Epithelial cell of esophagus (primary cell): ENCODE measurements around the gene BMAL2.

Experiments
- DNase-seq: peaks from one replicate; pipeline ENCODE4 v3.0.0; 2010; ENCODE audit warnings: low read depth
- H3K4me3 ChIP-seq: 2 replicates; pipeline ENCODE4 v1.5.1; 2011; ENCODE audit warnings: mild to moderate bottlenecking, low read length, control low read depth
- TF ChIP-seq, protein P1 (sequence below): IDR thresholded peaks from 2 replicates; pipeline ENCODE4 v1.5.1; 2011; ENCODE audit warnings: low read depth, mild to moderate bottlenecking, low read length, control low read depth, inconsistent platforms; ENCODE audit not compliant: insufficient read depth; ENCODE audit errors: missing control alignments

Gene BMAL2

DNA sequence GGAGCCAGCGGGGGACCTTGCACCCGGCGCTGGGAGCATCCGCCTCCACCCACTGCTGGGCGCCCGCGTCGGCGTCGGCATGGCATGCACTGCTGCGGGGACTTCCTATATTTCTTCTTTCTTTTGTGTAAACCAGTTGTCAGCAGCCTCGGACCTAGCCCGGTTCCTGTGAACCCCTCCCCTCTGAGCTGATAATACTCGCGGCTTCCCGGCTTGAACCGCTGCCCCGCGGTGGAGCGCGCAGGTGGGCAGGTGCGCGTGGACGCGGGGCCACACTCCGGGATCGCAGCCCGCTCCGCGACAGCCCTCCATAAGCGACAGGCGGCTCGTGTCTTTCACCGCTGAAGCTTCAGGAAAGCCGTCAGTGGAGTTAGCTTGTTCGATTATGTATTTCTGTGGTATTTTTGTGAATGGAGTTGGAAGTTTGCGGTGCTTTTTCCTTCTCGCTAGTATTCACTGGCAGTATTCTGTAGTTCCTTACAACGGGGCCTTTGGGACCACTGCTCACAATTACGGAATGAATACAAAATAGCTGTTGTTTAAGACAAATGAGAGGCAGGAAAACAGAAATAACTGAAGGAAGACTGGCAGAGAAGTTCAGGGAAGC lies 870 bp downstream of the BMAL2 start:
- H3K4me3 ChIP-seq: peak overlapping the region; percentile 63
- TF ChIP-seq, protein P1, sequence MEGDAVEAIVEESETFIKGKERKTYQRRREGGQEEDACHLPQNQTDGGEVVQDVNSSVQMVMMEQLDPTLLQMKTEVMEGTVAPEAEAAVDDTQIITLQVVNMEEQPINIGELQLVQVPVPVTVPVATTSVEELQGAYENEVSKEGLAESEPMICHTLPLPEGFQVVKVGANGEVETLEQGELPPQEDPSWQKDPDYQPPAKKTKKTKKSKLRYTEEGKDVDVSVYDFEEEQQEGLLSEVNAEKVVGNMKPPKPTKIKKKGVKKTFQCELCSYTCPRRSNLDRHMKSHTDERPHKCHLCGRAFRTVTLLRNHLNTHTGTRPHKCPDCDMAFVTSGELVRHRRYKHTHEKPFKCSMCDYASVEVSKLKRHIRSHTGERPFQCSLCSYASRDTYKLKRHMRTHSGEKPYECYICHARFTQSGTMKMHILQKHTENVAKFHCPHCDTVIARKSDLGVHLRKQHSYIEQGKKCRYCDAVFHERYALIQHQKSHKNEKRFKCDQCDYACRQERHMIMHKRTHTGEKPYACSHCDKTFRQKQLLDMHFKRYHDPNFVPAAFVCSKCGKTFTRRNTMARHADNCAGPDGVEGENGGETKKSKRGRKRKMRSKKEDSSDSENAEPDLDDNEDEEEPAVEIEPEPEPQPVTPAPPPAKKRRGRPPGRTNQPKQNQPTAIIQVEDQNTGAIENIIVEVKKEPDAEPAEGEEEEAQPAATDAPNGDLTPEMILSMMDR: no peak
- peak; percentile 62 for DNase-seq

DNA sequence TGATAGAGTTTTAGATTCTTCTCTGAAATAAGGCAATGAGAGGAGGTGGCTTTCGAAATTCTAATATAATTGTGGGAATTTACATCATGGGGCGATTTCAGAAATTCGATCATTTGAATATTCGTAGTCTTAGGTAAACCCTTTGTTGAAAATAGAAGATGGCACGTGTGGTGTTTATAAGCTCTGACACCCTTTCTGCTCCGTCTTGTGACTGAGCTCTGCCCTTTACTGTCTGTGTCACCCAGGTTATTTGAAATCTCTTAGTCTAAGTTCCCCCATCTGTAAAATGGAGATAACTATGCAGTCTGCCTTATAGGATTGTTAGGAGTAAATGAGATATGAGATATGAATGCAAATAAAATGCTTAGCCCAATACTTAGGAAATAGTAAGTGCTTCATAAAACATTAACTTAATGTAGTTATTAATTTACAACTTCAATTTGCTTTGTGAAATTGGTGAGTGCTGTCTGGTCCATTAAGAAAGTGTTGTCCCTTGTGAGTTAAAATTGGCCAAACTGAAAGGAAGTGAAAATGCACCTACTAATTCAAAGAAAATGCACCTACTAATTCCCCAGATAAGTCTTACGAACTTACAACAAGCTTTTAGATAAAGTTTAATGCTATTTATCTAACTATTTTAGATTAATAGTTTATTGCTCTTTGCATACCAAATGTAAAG lies 1.5 kb downstream of the BMAL2 start:
- TF ChIP-seq, protein P1: no peak
- H3K4me3 ChIP-seq: peak overlapping the region; percentile 63
- peak; percentile 50 for DNase-seq

DNA sequence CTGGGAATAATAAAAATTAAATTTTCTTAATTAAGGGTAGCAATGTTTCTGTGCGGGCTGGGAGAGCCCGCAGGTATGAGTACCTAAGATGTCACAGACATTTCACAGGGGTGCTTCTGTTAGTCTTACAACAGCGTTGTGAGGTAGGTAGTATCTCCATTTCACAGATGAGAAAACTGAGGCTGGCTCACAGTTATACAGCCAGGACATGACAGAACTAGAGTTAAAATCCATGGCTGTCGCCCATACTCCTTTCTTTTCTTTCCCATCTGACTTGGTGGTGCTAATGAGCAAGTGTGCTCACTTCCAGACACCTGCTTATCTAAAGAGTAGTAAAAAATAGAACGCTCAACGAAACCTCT lies 2.1 kb downstream of the BMAL2 start:
- TF ChIP-seq, protein P1: no peak
- peak; percentile 25 for DNase-seq
- no peak overlapping the region for H3K4me3 ChIP-seq

DNA sequence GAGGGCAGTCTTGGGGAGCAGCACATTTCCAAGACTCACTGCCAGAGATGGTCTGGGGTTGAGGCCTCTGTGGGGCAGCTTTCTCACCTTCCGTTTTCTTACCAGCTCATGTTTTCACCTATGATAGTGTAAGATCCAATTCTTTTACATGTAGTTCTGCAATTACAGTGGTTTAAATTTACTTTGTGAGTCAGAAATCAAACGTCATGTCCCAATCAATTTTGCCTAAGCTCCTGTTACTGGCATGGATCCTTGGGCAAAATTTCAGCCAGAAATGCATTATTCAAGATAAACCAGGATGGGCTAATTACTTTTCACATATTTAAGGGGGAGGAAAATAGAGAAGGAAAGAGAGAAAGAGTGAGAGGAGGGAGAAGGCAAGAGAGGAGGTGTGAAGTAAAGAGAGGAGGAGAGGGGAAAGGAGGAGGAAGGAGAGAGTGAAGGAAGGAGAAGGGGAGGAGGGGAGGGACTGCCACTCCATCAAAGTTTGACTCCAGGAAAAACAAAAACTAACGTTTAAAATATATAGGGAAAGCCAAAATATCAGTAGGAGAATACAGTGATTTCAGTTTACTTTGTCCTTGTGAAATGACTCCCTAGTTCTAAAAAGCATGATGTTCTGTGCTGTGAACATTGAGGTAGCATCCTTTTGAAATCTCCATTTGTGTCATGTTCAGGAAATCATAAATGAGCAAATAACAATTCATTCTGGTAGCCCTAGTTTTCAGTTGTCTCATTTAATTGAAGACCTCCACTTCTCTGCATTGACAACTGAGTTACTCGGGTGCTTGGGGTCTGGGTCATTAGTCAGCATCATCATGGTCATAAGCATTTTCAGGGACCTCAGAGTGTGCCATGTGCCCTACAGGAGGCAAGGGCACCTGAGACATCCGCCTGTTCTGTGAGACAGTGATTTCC lies 3.0 kb downstream of the BMAL2 start:
- no peak overlapping the region for H3K4me3 ChIP-seq
- TF ChIP-seq, protein P1: no peak
- DNase-seq: peak; percentile 67

DNA sequence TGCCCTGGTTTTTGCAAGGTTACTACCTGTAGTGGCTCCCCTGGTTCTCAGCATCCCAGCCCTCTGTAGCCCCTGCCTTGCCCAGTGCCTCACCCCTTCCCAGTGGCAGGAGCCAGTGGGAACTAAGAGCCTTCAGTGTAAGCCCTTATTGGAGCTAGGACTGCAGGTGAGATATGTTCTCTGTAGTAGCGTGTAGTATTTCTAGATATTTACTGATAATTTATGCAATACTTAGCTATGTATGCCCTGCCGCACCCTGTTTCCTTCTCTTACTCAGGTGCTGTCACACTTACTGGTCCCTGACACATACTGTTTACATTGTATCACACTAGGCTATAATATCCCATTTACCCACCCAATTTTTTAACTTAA lies 3.6 kb downstream of the BMAL2 start:
- DNase-seq: peak; percentile 93
- H3K4me3 ChIP-seq: no peak overlapping the region
- TF ChIP-seq, protein P1: no peak

DNA sequence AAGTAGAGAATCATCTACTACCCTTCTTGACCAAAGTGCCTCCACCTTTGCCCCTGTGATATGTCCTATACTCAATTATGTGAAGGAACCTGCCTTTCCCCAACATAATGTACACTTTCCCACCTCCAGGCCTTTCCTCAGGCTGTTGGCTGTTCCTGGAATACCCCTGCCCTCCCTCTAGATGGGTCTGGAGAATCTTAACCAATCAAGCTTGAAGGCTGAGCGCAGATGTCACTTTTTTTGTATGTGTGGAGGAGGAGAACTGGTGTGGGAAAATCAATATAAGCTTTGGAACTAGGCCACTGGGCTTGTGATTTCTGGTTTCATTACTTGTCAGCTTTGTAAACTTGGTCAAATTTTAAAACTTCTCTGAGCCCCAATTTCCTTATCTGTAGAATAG lies 4.7 kb downstream of the BMAL2 start:
- DNase-seq: no peak
- H3K4me3 ChIP-seq: no peak overlapping the region
- TF ChIP-seq, protein P1: no peak
